CD8-positive, alpha-beta memory T cell (primary cell): ENCODE data around the gene OR8B4. TPM values are rescaled to one million over a fixed set of nuclear protein-coding genes. Genes with fewer than 3 reads are reported as not detected.
A peak's percentile ranks its signal among the peaks of the same experiment; 100 is the strongest.

ENCODE experiments used
- CTCF ChIA-PET: fragments of 350-600 bp; sonication (Branson Sonifier 250); formaldehyde crosslinking; loops from one replicate; lab custom pipeline; 2021; ENCODE audit warnings: antibody characterized with exemption; lab: Charles Lee
- POLR2A ChIA-PET: fragments of 350-600 bp; sonication (Branson Sonifier 250); formaldehyde crosslinking; loops from one replicate; lab custom pipeline; 2021; ENCODE audit warnings: antibody characterized with exemption; lab: Charles Lee
- DNase-seq, 5 donors: peaks; one replicate each; pipeline versions ENCODE4 v3.0.0 to v3.0.0-alpha.2; 2020 to 2022; ENCODE audit warnings: mixed read lengths in 1 of 5
- H3K27ac ChIP-seq: one replicate; pipeline ENCODE4 v1.7.0; 2013; ENCODE audit warnings: low read depth, mild to moderate bottlenecking, low read length, moderate library complexity
- H3K27me3 ChIP-seq: 2 replicates; pipeline ENCODE4 v1.7.0; 2013; ENCODE audit warnings: low read length, mild to moderate bottlenecking; ENCODE audit not compliant: insufficient read depth, poor library complexity, severe bottlenecking
- H3K36me3 ChIP-seq: 2 replicates; pipeline ENCODE4 v1.7.0; 2013; ENCODE audit warnings: mild to moderate bottlenecking, low read length, moderate library complexity; ENCODE audit not compliant: insufficient read depth
- H3K4me1 ChIP-seq: 2 replicates; pipeline ENCODE4 v1.7.0; 2013; ENCODE audit warnings: mild to moderate bottlenecking, low read length, moderate library complexity; ENCODE audit not compliant: insufficient read depth
- H3K4me3 ChIP-seq: 2 replicates; pipeline ENCODE4 v1.7.0; 2013; ENCODE audit warnings: mild to moderate bottlenecking, low read length
- H3K9me3 ChIP-seq: 2 replicates; pipeline ENCODE4 v1.7.0; 2013; ENCODE audit warnings: mild to moderate bottlenecking, low read length
- H3K27ac Mint-ChIP-seq, 8 donors: one replicate each; pipeline ENCODE4 v1.8.0; 2020 to 2021; ENCODE audit warnings: mixed read lengths in 8 of 8, mild to moderate bottlenecking in 6 of 8, inconsistent platforms in 3 of 8, moderate library complexity in 3 of 8
- H3K27me3 Mint-ChIP-seq, 2 donors: one replicate each; pipeline ENCODE4 v1.8.0; 2020 to 2021; ENCODE audit warnings: mixed read lengths in 2 of 2, mild to moderate bottlenecking in 1 of 2, moderate library complexity in 1 of 2
- H3K36me3 Mint-ChIP-seq, 3 donors: one replicate each; pipeline ENCODE4 v1.8.0; 2020 to 2021; ENCODE audit warnings: mixed read lengths in 3 of 3, inconsistent platforms in 1 of 3, mild to moderate bottlenecking in 1 of 3
- H3K4me1 Mint-ChIP-seq, 3 donors: one replicate each; pipeline ENCODE4 v1.8.0; 2020 to 2021; ENCODE audit warnings: mixed read lengths in 3 of 3, inconsistent platforms in 1 of 3, mild to moderate bottlenecking in 1 of 3
- H3K4me3 Mint-ChIP-seq, 7 donors: one replicate each; pipeline ENCODE4 v1.8.0; 2020 to 2021; ENCODE audit warnings: mixed read lengths in 7 of 7, mild to moderate bottlenecking in 6 of 7, moderate library complexity in 4 of 7, inconsistent platforms in 2 of 7
- H3K9me3 Mint-ChIP-seq, 5 donors: one replicate each; pipeline ENCODE4 v1.8.0; 2020 to 2022; ENCODE audit warnings: mixed read lengths in 5 of 5, mild to moderate bottlenecking in 3 of 5, moderate library complexity in 2 of 5, inconsistent platforms in 1 of 5
- polyA plus RNA-seq: library from polyadenylated mRNA; unstranded; fragments of 300-500 nt; fragmentation: Illumina TruSeq; gene quantifications from one replicate; pipeline ENCODE4 v1.2.3, GENCODE V29; 2021
- total RNA-seq, 2 experiments: library from RNA; stranded (reverse); gene quantifications; one replicate each; pipeline ENCODE4 v1.2.3, GENCODE V29; 2021

OR8B4 gene
- total and polyA plus RNA-seq, 3 experiments from 2014 or later: not detected

GRCh38 chr11:124441081-124441480, 16.4 kb upstream of the OR8B4 start:
- POLR2A ChIA-PET: no interaction called here
- Histone ChIP-seq H3K27me3 (no peaks in the 10 kb centered on the region), H3K4me1 (no peaks in the 10 kb centered on the region), H3K4me3 (no peak overlapping the region), H3K36me3 (no peaks in the 10 kb centered on the region), H3K27ac (no peak overlapping the region), H3K9me3 (no peaks in the 10 kb centered on the region)
- H3K36me3 Mint-ChIP-seq: no peaks in the 10 kb centered on the region
- CTCF ChIA-PET: no interaction called here
- no peak for DNase-seq
- no peak overlapping the region for H3K27ac Mint-ChIP-seq
- peaks cover 0 to 2% (median 0%) of the 10 kb centered on the region in 5 donors for H3K9me3 Mint-ChIP-seq
- no peak overlapping the region for H3K4me3 Mint-ChIP-seq
- H3K27me3 Mint-ChIP-seq: peaks cover 0 to 1% of the 10 kb centered on the region in 2 donors
- no peaks in the 10 kb centered on the region for H3K4me1 Mint-ChIP-seq

- H3K36me3 Mint-ChIP-seq: no peaks in the 10 kb centered on the region
- Histone ChIP-seq H3K27ac (no peak overlapping the region), H3K9me3 (no peaks in the 10 kb centered on the region), H3K36me3 (no peaks in the 10 kb centered on the region), H3K4me1 (no peaks in the 10 kb centered on the region), H3K27me3 (no peaks in the 10 kb centered on the region), H3K4me3 (no peak overlapping the region)
- peaks cover 0 to 1% of the 10 kb centered on the region in 2 donors for H3K27me3 Mint-ChIP-seq
- DNase-seq: no peak
- H3K27ac Mint-ChIP-seq: no peak overlapping the region
- no peak overlapping the region for H3K4me3 Mint-ChIP-seq
- H3K4me1 Mint-ChIP-seq: no peaks in the 10 kb centered on the region
- peaks cover 0 to 2% (median 0%) of the 10 kb centered on the region in 5 donors for H3K9me3 Mint-ChIP-seq
- ChIA-PET CTCF (no interaction called here), POLR2A (no interaction called here)
Observed at GRCh38 chr11:124440608-124441007, 15.9 kb upstream of the OR8B4 start.

- Mint-ChIP-seq H3K4me3 (no peak overlapping the region), H3K27me3 (peaks cover 0 to 1% of the 10 kb centered on the region in 2 donors), H3K36me3 (no peaks in the 10 kb centered on the region), H3K4me1 (no peaks in the 10 kb centered on the region), H3K9me3 (peaks cover 0 to 3% (median 0%) of the 10 kb centered on the region in 5 donors), H3K27ac (no peak overlapping the region)
- Histone ChIP-seq H3K36me3 (no peaks in the 10 kb centered on the region), H3K9me3 (no peaks in the 10 kb centered on the region), H3K27me3 (no peaks in the 10 kb centered on the region), H3K27ac (no peak overlapping the region), H3K4me3 (no peak overlapping the region), H3K4me1 (no peaks in the 10 kb centered on the region)
- ChIA-PET POLR2A (no interaction called here), CTCF (no interaction called here)
- DNase-seq: no peak
Observed at GRCh38 chr11:124434699-124435098, 10.0 kb upstream of the OR8B4 start.

- Mint-ChIP-seq H3K9me3 (peaks cover 2 to 9% (median 4%) of the 10 kb centered on the region in 5 donors), H3K36me3 (no peaks in the 10 kb centered on the region), H3K4me3 (no peak overlapping the region), H3K27me3 (peaks cover 0 to 7% of the 10 kb centered on the region in 2 donors), H3K4me1 (no peaks in the 10 kb centered on the region), H3K27ac (no peak overlapping the region)
- no peaks in the 10 kb centered on the region for H3K36me3 ChIP-seq
- H3K9me3 ChIP-seq: no peaks in the 10 kb centered on the region
- no peaks in the 10 kb centered on the region for H3K4me1 ChIP-seq
- no peak overlapping the region for H3K4me3 ChIP-seq
- POLR2A ChIA-PET: no interaction called here
- no peak for DNase-seq
- CTCF ChIA-PET: no interaction called here
- no peak overlapping the region for H3K27ac ChIP-seq
- H3K27me3 ChIP-seq: no peaks in the 10 kb centered on the region
Observed at GRCh38 chr11:124429599-124429998, 4.9 kb upstream of the OR8B4 start.

- peaks cover 7 to 14% of the 10 kb centered on the region in 2 donors for H3K27me3 Mint-ChIP-seq
- no peak overlapping the region for H3K27ac ChIP-seq
- no peaks in the 10 kb centered on the region for H3K4me1 Mint-ChIP-seq
- no peaks in the 10 kb centered on the region for H3K9me3 ChIP-seq
- H3K4me3 ChIP-seq: no peak overlapping the region
- no peaks in the 10 kb centered on the region for H3K27me3 ChIP-seq
- H3K36me3 ChIP-seq: no peaks in the 10 kb centered on the region
- CTCF ChIA-PET: no interaction called here
- no peaks in the 10 kb centered on the region for H3K36me3 Mint-ChIP-seq
- no peak overlapping the region for H3K27ac Mint-ChIP-seq
- H3K4me3 Mint-ChIP-seq: no peak overlapping the region
- H3K9me3 Mint-ChIP-seq: peaks cover 0 to 3% (median 0%) of the 10 kb centered on the region in 5 donors
- H3K4me1 ChIP-seq: no peaks in the 10 kb centered on the region
- POLR2A ChIA-PET: no interaction called here
- no peak for DNase-seq
Observed at GRCh38 chr11:124421043-124421442, 3.6 kb downstream of the OR8B4 start.

GRCh38 chr11:124415356-124415923, 9.2 kb downstream of the OR8B4 start:
- Mint-ChIP-seq H3K27me3 (peaks cover 2 to 4% of the 10 kb centered on the region in 2 donors), H3K9me3 (peaks cover 0 to 3% (median 0%) of the 10 kb centered on the region in 5 donors), H3K4me1 (no peaks in the 10 kb centered on the region), H3K4me3 (no peak overlapping the region), H3K27ac (no peak overlapping the region), H3K36me3 (no peaks in the 10 kb centered on the region)
- POLR2A ChIA-PET: no interaction called here
- Histone ChIP-seq H3K9me3 (no peaks in the 10 kb centered on the region), H3K27ac (no peak overlapping the region), H3K4me3 (no peak overlapping the region), H3K27me3 (peaks cover 2% of the 10 kb centered on the region), H3K36me3 (no peaks in the 10 kb centered on the region), H3K4me1 (no peaks in the 10 kb centered on the region)
- DNase-seq: peak in 1 of 5 donors; percentile 4
- CTCF ChIA-PET: no interaction called here

- POLR2A ChIA-PET: no interaction called here
Observed at GRCh38 chr11:124409906-124410305, 14.8 kb downstream of the OR8B4 start.

GRCh38 chr11:124405581-124405980, 19.1 kb downstream of the OR8B4 start:
- ChIA-PET POLR2A (no interaction called here), CTCF (no interaction called here)
- H3K27ac Mint-ChIP-seq: no peak overlapping the region
- H3K4me3 Mint-ChIP-seq: no peak overlapping the region
- Histone ChIP-seq H3K4me3 (no peak overlapping the region), H3K27ac (no peak overlapping the region), H3K9me3 (no peaks in the 10 kb centered on the region), H3K36me3 (no peaks in the 10 kb centered on the region), H3K27me3 (no peaks in the 10 kb centered on the region), H3K4me1 (no peaks in the 10 kb centered on the region)
- no peaks in the 10 kb centered on the region for H3K9me3 Mint-ChIP-seq
- peaks cover 4 to 5% of the 10 kb centered on the region in 2 donors for H3K27me3 Mint-ChIP-seq
- no peak for DNase-seq
- H3K36me3 Mint-ChIP-seq: no peaks in the 10 kb centered on the region
- peaks cover 0 to 3% (median 0%) of the 10 kb centered on the region in 3 donors for H3K4me1 Mint-ChIP-seq

More at GRCh38 chr11:124409906-124410305, 14.8 kb downstream of the OR8B4 start:
- Mint-ChIP-seq H3K4me3 (no peak overlapping the region), H3K27ac (no peak overlapping the region), H3K36me3 (no peaks in the 10 kb centered on the region), H3K27me3 (peaks cover 4 to 9% of the 10 kb centered on the region in 2 donors), H3K9me3 (no peaks in the 10 kb centered on the region), H3K4me1 (no peaks in the 10 kb centered on the region)
- no peak overlapping the region for H3K4me3 ChIP-seq
- no peaks in the 10 kb centered on the region for H3K4me1 ChIP-seq
- CTCF ChIA-PET: no interaction called here
- H3K27me3 ChIP-seq: peaks cover 2% of the 10 kb centered on the region
- no peak overlapping the region for H3K27ac ChIP-seq
- H3K36me3 ChIP-seq: no peaks in the 10 kb centered on the region
- no peak for DNase-seq
- H3K9me3 ChIP-seq: no peaks in the 10 kb centered on the region
